Stimulated activated CD8-positive, alpha-beta memory T cell treated with anti-CD3 and anti-CD28 coated beads, Interleukin-4, amount 100 ng/mL, for 1 hour (primary cell): ENCODE measurements around the gene DPP10.

Experiments
- DNase-seq, 2 donors: peaks; one replicate each; pipeline ENCODE4 v3.0.0-alpha.2; 2020; ENCODE audit warnings: low read depth in 2 of 2, low spot score in 1 of 2

DPP10 gene

DNA sequence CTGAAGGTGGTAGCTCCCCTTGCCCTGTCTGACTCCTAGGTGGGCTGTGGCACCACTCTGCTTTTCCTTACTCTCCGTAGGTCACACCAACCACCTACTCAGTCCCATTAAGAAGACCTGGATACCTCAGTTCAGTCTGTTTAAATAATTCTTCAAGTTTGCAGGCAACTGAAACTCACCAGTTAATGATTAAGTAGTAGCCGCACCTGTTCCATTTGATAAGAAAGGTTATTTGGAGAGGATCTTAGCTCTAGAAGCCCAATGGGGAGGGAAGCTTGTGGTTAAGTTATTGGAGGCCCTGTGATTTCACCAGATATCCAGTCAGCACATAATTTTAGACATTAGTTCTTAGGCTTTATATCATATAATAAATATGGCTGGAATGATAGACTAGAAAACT lies 1193.0 kb downstream of the DPP10 start:
- no peak for DNase-seq

- no peak for DNase-seq
Measured at GRCh38 chr2:115649731-115650130, 1207.3 kb downstream of the DPP10 start.

GRCh38 chr2:115650827-115651226 lies 1208.4 kb downstream of the DPP10 start:
- DNase-seq = no peak

- DNase-seq = no peak
Measured at GRCh38 chr2:115652652-115653051, 1210.2 kb downstream of the DPP10 start.

GRCh38 chr2:115654362-115654761 lies 1211.9 kb downstream of the DPP10 start:
- no peak for DNase-seq

- no peak for DNase-seq
Measured at GRCh38 chr2:115678129-115678528, 1235.7 kb downstream of the DPP10 start.

DNA sequence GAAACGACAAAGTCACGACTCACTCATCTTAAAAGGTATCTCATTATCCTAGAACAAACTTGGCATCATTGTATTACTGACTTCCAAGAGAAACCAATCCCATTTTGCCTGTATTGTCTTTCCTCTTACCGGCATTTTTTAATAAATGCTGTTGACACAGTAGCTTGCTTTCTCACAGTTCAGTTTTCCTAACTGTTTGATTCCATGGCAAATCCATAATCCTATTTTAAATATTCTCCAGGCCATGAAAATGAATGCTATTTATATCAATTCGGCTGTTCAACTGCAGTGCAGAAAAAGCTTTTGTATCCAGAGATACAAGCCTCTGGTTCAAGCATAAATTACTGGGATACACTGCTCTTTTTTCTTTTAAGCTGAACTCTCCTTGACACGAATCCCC lies 1241.9 kb downstream of the DPP10 start:
- DNase-seq = no peak

GRCh38 chr2:115691409-115691808 lies 1249.0 kb downstream of the DPP10 start:
- no peak for DNase-seq

DNA sequence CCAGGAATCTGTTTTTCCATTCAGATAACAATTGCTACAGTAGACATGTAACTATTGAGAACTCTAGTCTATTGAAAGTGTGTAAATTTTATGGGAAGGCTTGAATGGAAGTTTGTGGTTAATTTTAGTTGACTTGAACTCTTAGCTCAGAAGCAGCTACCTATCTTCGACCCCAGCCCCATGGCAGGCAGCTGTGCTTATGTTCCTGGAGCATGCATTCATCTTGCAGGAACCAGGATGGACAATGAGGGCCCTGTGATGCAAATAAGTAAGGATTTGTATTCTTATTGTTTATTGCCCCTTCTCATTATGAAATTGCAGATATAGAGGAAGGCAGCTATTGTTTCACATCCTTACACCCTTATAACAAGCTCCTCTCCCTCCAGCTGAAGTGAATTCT lies 1252.2 kb downstream of the DPP10 start:
- DNase-seq = no peak

GRCh38 chr2:115733190-115733775 lies 1290.8 kb downstream of the DPP10 start:
- DNase-seq = no peak

DNA sequence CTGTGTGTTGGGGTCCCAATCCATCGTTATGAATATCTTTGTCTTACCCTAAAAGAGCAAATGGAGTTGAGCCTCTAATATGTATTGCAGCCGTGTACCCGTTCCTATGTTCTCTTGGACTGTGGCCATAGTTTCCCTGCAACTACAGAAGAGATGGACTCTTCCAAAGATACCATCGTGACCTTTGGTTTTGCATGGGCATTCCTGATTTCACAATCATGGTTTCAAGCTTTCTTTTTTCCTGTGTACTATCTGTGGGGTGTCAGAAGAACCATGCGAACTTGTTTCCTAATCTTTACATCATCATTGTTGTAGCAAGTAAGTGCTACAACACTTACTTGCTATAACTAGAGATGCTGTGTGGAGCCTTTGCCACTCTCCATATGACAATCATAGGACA lies 1295.7 kb downstream of the DPP10 start:
- no peak for DNase-seq

- no peak for DNase-seq
Measured at GRCh38 chr2:115739574-115739973, 1297.1 kb downstream of the DPP10 start.

GRCh38 chr2:115746151-115746550 lies 1303.7 kb downstream of the DPP10 start:
- no peak for DNase-seq

DNA sequence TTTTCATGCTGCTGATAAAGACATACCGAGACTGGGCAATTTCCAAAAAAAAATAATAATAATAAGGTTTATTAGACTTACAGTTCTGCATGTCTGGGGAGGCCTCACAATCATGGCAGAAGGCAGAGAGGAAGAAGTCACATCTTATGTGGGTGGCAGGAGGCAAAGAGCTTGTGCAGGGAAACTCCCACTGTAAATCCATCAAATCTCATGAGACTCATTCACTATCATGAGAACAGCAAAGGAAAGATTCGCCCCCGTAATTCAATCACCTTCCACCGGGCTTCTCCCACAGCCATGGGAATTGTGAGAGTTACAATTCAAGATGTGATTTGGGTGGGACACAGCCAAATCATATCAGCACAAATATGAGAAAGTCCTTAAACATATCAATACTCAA lies 1314.8 kb downstream of the DPP10 start:
- DNase-seq = no peak

- DNase-seq = no peak
Measured at GRCh38 chr2:115763601-115764000, 1321.2 kb downstream of the DPP10 start.

DNA sequence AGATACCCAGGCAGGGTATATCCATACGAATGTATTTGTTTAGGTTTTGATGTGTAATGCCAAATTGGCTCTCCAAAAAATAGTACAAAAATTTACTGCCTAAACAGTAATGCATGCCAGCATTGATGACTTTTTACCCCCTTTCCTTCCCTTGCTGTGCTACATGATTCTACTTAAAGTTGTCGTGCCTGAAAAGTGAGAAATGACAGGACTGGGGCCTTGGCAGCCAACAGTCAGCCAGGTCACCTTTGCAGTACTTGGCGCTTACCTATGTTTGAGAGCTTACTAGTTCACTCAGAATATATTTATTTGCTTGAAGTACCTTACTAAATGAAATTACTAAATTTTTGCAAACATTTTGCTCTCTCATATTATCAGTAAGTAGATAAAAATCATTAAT lies 1329.1 kb downstream of the DPP10 start:
- DNase-seq = no peak

- no peak for DNase-seq
Measured at GRCh38 chr2:115774361-115774760, 1331.9 kb downstream of the DPP10 start.

DNA sequence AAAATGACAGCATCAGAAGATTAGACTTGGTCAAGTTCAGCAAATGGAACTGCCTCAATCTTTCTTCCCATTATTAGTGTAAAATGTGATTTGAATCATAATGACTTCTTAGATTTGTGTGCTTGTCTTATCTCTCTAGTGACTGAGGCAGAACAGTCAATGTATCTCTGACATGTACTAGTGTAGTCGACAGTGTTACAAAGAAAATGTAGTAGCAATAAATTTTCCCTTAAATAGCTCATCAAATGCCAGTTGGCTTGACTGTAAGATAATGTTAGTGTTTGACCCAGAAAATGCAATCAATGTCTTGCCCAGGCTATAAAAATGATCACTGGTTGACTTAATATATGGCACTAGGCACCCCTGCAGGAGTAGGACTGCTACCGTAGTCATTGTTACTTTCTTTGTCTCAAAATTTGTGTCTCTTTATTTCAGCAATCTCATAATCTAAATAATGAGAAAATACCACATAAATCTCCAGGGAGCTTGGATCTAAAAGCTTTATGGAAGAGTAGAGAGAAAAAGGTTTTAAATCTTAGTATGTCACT lies 1336.7 kb downstream of the DPP10 start:
- DNase-seq = no peak

- DNase-seq = no peak
Measured at GRCh38 chr2:115782286-115782685, 1339.8 kb downstream of the DPP10 start.

GRCh38 chr2:115796078-115796477 lies 1353.6 kb downstream of the DPP10 start:
- no peak for DNase-seq

DNA sequence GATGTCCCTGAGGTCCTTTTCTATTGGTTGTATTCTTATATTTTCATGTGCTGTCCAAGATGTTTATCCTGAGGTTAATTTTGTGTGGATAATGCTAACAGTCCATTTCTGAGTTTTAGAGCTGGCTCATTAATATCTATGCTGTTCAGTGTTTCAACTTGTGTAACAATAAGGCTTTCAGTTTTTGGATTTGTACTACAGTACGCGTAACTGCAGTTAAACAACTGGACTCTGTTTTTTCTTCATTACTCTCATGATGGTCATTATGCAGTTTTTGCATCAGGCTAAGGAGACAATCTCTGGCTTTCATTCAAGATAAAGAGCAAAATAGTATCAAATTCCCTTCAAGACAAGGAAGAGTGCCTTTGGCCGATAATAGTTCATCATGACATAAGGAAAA lies 1364.8 kb downstream of the DPP10 start:
- no peak for DNase-seq

DNA sequence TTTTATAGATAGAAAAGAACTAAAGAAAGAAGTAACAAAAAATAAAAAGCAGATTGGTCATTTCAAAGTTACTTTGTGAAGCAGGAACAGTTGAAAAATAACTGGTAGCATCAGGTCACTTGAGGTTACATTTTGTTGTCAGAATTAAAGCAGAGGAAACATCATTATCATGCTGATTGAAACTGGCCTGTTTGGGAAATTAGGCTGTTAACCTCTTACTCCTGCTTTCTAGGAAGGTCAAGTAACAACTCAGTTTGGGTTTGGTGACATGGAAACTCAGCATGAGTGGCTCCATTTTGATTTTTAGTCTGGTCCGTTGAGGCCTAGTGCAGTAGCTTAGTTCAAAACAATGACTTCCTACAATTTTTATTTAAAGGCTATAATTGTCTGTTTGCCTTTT lies 1383.5 kb downstream of the DPP10 start:
- no peak for DNase-seq

DNA sequence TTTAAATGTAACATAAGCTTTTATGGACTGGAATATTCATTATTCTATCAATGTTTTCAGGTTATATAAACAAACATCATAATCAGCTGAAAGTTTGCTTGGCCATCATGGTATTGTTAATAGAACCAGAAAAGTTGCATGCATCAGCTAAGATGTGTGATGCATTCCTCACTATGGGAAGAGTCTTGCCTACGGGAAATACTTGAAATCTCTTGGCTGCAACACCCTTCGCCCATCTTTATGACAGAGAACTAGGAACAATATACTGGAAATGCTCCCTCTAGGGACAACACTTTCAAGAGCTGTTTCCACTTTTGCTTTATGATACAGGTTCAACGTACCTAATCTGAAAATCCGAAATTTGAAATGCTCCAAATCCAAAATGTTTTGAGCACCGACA lies 1390.8 kb downstream of the DPP10 start:
- DNase-seq = no peak

DNA sequence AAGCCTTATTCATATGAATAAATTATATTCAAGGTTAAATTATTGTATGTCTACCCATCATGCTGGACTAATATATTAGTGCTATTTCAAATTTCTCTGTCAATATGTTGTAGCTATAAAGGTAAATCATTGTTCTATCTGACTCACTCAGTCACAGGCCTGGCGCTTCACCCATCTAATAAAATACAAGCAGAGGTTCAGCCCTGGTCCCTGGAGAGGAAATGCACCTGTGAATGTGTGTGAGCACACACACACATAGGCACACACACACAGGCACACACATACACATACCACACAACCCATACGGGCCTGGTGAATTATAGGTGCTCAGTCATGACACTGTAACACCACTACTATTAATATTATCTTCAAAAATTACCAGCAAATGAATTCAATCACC lies 1396.1 kb downstream of the DPP10 start:
- DNase-seq = no peak
